Loucy (cell line): Measurements from ENCODE around the gene PTGER1.

ENCODE experiments used
- H2AFZ ChIP-seq: fragments of 200-600 bp; sonication (generic); 2 replicates; pipeline ENCODE4 v1.6.0; 2016; ENCODE audit warnings: antibody characterized with exemption, mild to moderate bottlenecking, low read length, moderate library complexity
- H3F3A ChIP-seq: fragments of 200-600 bp; 2 replicates; pipeline ENCODE4 v1.6.0; 2016; ENCODE audit warnings: antibody characterized with exemption, low read depth, mild to moderate bottlenecking
- H3K27me3 ChIP-seq: fragments of 200-600 bp; sonication (generic); 2 replicates; pipeline ENCODE4 v1.6.1; 2014; ENCODE audit warnings: low read length, mild to moderate bottlenecking; ENCODE audit not compliant: insufficient read depth, poor library complexity, severe bottlenecking
- H3K36me3 ChIP-seq: fragments of 200-600 bp; sonication (generic); 2 replicates; pipeline ENCODE4 v1.6.1; 2016; ENCODE audit warnings: low read length; ENCODE audit not compliant: insufficient read depth
- H3K4me1 ChIP-seq: fragments of 200-600 bp; sonication (generic); 2 replicates; pipeline ENCODE4 v1.5.1; 2014; ENCODE audit warnings: low read length, mild to moderate bottlenecking; ENCODE audit not compliant: insufficient read depth, poor library complexity, severe bottlenecking
- H3K4me2 ChIP-seq: fragments of 200-600 bp; sonication (generic); 2 replicates; pipeline ENCODE4 v1.6.0; 2014; ENCODE audit warnings: antibody characterized with exemption, low read length, low read depth, mild to moderate bottlenecking; ENCODE audit not compliant: poor library complexity, severe bottlenecking
- H3K4me3 ChIP-seq: fragments of 200-600 bp; sonication (generic); 2 replicates; pipeline ENCODE4 v1.5.1; 2014; ENCODE audit warnings: low read length, mild to moderate bottlenecking, mixed read lengths; ENCODE audit not compliant: poor library complexity, severe bottlenecking
- H3K79me2 ChIP-seq: fragments of 200-600 bp; sonication (generic); 2 replicates; pipeline ENCODE4 v1.6.1; 2014; ENCODE audit warnings: low read length; ENCODE audit not compliant: insufficient read depth
- H3K9ac ChIP-seq: fragments of 200-600 bp; sonication (generic); 2 replicates; pipeline ENCODE4 v1.6.0; 2014; ENCODE audit warnings: mild to moderate bottlenecking, low read depth, low read length, moderate library complexity; ENCODE audit not compliant: poor library complexity, severe bottlenecking
- H3K9me2 ChIP-seq: fragments of 200-600 bp; sonication (generic); replicated peaks from 2 replicates; pipeline ENCODE4 v1.6.1; 2016; ENCODE audit warnings: low read depth, low read length, mixed read lengths
- H3K9me3 ChIP-seq: fragments of 200-600 bp; sonication (generic); 2 replicates; pipeline ENCODE4 v1.6.1; 2014; ENCODE audit warnings: mild to moderate bottlenecking, antibody characterized with exemption, low read length, low read depth; ENCODE audit not compliant: insufficient read depth
- H4K20me1 ChIP-seq: fragments of 200-600 bp; sonication (generic); 2 replicates; pipeline ENCODE4 v1.6.0; 2014; ENCODE audit warnings: antibody characterized with exemption, low read length, mild to moderate bottlenecking; ENCODE audit not compliant: insufficient read depth, poor library complexity, severe bottlenecking
- EZH2phosphoT487 ChIP-seq: fragments of 200-600 bp; IDR thresholded peaks from 2 replicates; pipeline ENCODE4 v1.6.1; 2018; ENCODE audit warnings: antibody characterized with exemption, mild to moderate bottlenecking, moderate library complexity, borderline replicate concordance
- TF ChIP-seq, protein P1 (sequence below): fragments of 200-600 bp; sonication (generic); conservative IDR thresholded peaks from 2 replicates; pipeline ENCODE4 v1.5.1; 2014; ENCODE audit warnings: mild to moderate bottlenecking, antibody characterized with exemption, low read length

PTGER1 gene

GRCh38 chr19:14519245-14519859 is 44.2 kb upstream of the PTGER1 start:
- Histone ChIP-seq H3K4me2 (peak overlapping the region; percentile 80), H3K27me3 (no peaks in the 10 kb centered on the region), H3K36me3 (peaks cover 22% of the 10 kb centered on the region; the same call in 1 of the 2 replicates), H3F3A (no peaks in the 10 kb centered on the region), H3K4me1 (peaks cover 65% of the 10 kb centered on the region), H3K79me2 (peaks cover 38% of the 10 kb centered on the region), H3K9me3 (no peaks in the 10 kb centered on the region), H3K9me2 (no peaks in the 10 kb centered on the region), H2AFZ (no peak overlapping the region), H3K4me3 (peak overlapping the region; percentile 76), H4K20me1 (peaks cover 33% of the 10 kb centered on the region), H3K9ac (peak overlapping the region; percentile 75)
- TF ChIP-seq EZH2phosphoT487 = no peak

DNA sequence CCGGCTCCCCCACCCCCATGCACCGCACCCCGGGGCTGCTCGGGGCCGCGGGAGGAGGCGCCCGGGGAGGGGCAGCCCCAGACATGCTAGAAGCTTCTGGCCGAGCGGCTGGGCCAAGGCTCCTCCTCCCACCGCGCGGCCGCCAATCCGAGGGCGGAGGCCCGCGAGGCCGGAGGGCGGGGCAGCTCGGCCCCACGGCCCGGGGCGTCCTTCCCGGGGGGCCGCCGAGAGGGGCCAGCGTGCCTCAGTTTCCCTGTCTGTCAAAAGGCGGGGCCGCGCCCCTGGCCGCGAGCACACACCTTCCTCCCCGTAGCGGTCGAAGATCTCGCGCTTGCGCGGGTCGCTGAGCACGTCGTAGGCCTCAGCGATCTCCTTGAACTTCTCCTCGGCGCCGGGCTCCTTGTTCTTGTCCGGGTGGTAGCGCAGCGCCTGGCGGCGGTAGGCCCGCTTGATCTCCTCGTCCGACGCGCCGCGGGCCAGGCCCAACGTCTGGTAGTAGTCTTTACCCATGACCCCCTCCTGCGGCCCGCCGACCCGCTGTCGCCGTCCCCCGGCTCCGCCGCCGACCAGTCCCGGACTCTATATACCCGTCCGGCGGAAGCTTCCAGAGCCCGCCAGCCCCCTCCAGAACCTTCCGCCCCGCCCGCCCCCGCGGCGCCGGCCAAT is 42.8 kb upstream of the PTGER1 start, which contains the start of gene DNAJB1:
TSS of gene DNAJB1 (minus strand) at position 558 of the 666 bp plus-strand sequence. CDS start at position 510, 48 bp downstream.
- Histone ChIP-seq H3F3A (0 out of 2 replicates have a peak, but pooled peaks cover 4% of the 10 kb centered on the region), H2AFZ (peak within 1 kb of the TSS; percentile 47; the same call in 1 of the 2 replicates), H3K9me2 (no peaks in the 10 kb centered on the region), H3K9ac (peak within 1 kb of the TSS; percentile 92), H3K9me3 (no peaks in the 10 kb centered on the region), H3K4me3 (peak within 1 kb of the TSS; percentile 90), H3K79me2 (peaks cover 48% of the 10 kb centered on the region), H3K4me2 (peak within 1 kb of the TSS; percentile 99), H3K4me1 (peaks cover 68% of the 10 kb centered on the region), H3K36me3 (peaks cover 31% of the 10 kb centered on the region; the same call in 1 of the 2 replicates), H4K20me1 (peaks cover 40% of the 10 kb centered on the region), H3K27me3 (no peaks in the 10 kb centered on the region)
- TF ChIP-seq, protein P1, sequence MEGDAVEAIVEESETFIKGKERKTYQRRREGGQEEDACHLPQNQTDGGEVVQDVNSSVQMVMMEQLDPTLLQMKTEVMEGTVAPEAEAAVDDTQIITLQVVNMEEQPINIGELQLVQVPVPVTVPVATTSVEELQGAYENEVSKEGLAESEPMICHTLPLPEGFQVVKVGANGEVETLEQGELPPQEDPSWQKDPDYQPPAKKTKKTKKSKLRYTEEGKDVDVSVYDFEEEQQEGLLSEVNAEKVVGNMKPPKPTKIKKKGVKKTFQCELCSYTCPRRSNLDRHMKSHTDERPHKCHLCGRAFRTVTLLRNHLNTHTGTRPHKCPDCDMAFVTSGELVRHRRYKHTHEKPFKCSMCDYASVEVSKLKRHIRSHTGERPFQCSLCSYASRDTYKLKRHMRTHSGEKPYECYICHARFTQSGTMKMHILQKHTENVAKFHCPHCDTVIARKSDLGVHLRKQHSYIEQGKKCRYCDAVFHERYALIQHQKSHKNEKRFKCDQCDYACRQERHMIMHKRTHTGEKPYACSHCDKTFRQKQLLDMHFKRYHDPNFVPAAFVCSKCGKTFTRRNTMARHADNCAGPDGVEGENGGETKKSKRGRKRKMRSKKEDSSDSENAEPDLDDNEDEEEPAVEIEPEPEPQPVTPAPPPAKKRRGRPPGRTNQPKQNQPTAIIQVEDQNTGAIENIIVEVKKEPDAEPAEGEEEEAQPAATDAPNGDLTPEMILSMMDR = no peak
- no peak for TF ChIP-seq EZH2phosphoT487

DNA sequence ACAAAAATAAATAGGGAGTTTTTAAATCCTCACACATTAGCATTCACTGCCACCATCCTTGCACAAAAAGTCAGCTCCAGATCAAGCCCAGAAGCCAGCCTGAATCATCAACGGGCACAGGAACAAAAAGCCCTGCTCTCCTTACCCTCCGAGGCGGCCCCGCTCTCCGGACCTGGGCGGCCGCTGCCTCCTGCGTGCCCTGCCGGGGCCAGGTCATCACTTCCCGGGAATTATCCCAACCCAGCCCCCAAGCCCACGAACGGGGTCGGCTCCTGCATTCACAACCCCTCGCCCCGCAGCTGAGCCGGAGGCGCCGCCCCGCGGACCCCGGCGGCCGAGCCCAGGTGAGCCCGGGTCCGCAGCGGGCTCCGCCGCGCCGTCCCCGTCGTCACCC is 42.3 kb upstream of the PTGER1 start:
- Histone ChIP-seq H2AFZ (no peak overlapping the region), H3K27me3 (no peaks in the 10 kb centered on the region), H3K4me2 (peak overlapping the region; percentile 99), H3K9me2 (no peaks in the 10 kb centered on the region), H3K4me3 (peak overlapping the region; percentile 90), H3F3A (0 out of 2 replicates have a peak, but pooled peaks cover 4% of the 10 kb centered on the region), H3K36me3 (peaks cover 32% of the 10 kb centered on the region; the same call in 1 of the 2 replicates), H3K9ac (peak overlapping the region; percentile 92), H3K4me1 (peaks cover 66% of the 10 kb centered on the region), H3K9me3 (no peaks in the 10 kb centered on the region), H3K79me2 (peaks cover 52% of the 10 kb centered on the region), H4K20me1 (peaks cover 40% of the 10 kb centered on the region)
- TF ChIP-seq, protein P1 = no peak
- no peak for TF ChIP-seq EZH2phosphoT487
